GM06990 (cell line): Measurements from ENCODE around the gene SPTB.

Source experiments
- DNase-seq: peaks from one replicate; pipeline ENCODE4 v3.0.0-alpha.2; 2011; ENCODE audit not compliant: insufficient read length; ENCODE audit errors: extremely low read depth
- H3K27me3 ChIP-seq: replicated peaks from 2 replicates; pipeline ENCODE4 v1.6.0; 2011; ENCODE audit warnings: low read length; ENCODE audit not compliant: control insufficient read depth, insufficient read depth
- H3K36me3 ChIP-seq: 2 replicates; pipeline ENCODE4 v1.5.1; 2011; ENCODE audit warnings: low read length; ENCODE audit not compliant: control insufficient read depth, insufficient read depth
- H3K4me3 ChIP-seq: replicated peaks from 2 replicates; pipeline ENCODE4 v1.5.1; 2011; ENCODE audit warnings: low read depth, mild to moderate bottlenecking, control low read depth, low read length
- CTCF ChIP-seq: IDR thresholded peaks from 2 replicates; pipeline ENCODE4 v1.5.1; 2011; ENCODE audit warnings: low read length, control low read depth, mild to moderate bottlenecking, inconsistent platforms; ENCODE audit not compliant: insufficient read depth, poor library complexity, severe bottlenecking

Gene SPTB

GRCh38 chr14:64723691-64724577 is 155.8 kb downstream of the SPTB start:
- Histone ChIP-seq H3K36me3 (no peaks in the 10 kb centered on the region), H3K4me3 (no peak overlapping the region), H3K27me3 (no peaks in the 10 kb centered on the region; the same call in 1 of the 2 replicates)
- no peak for TF ChIP-seq CTCF
- no peak for DNase-seq

GRCh38 chr14:64722842-64723447 is 156.8 kb downstream of the SPTB start:
- Histone ChIP-seq H3K36me3 (no peaks in the 10 kb centered on the region), H3K27me3 (no peaks in the 10 kb centered on the region; the same call in 1 of the 2 replicates), H3K4me3 (no peak overlapping the region)
- no peak for DNase-seq
- no peak for TF ChIP-seq CTCF

- Histone ChIP-seq H3K4me3 (no peak overlapping the region), H3K36me3 (no peaks in the 10 kb centered on the region), H3K27me3 (no peaks in the 10 kb centered on the region; the same call in 1 of the 2 replicates)
- no peak for DNase-seq
- TF ChIP-seq CTCF, result no peak
Observed at GRCh38 chr14:64721899-64722298, 157.8 kb downstream of the SPTB start.

- Histone ChIP-seq H3K27me3 (no peaks in the 10 kb centered on the region; the same call in 1 of the 2 replicates), H3K36me3 (no peaks in the 10 kb centered on the region), H3K4me3 (no peak overlapping the region)
- TF ChIP-seq CTCF, result no peak
- no peak for DNase-seq
Observed at GRCh38 chr14:64721391-64721791, 158.3 kb downstream of the SPTB start.

- Histone ChIP-seq H3K27me3 (no peaks in the 10 kb centered on the region; the same call in 1 of the 2 replicates), H3K36me3 (no peaks in the 10 kb centered on the region), H3K4me3 (no peak overlapping the region)
- TF ChIP-seq CTCF, result no peak
- DNase-seq, result no peak
Observed at GRCh38 chr14:64720131-64720576, 159.6 kb downstream of the SPTB start.
